ENCODE results near the gene FAM53A.
A peak's percentile ranks its signal among the peaks of the same experiment; 100 is the strongest.

FAM53A gene

DNA sequence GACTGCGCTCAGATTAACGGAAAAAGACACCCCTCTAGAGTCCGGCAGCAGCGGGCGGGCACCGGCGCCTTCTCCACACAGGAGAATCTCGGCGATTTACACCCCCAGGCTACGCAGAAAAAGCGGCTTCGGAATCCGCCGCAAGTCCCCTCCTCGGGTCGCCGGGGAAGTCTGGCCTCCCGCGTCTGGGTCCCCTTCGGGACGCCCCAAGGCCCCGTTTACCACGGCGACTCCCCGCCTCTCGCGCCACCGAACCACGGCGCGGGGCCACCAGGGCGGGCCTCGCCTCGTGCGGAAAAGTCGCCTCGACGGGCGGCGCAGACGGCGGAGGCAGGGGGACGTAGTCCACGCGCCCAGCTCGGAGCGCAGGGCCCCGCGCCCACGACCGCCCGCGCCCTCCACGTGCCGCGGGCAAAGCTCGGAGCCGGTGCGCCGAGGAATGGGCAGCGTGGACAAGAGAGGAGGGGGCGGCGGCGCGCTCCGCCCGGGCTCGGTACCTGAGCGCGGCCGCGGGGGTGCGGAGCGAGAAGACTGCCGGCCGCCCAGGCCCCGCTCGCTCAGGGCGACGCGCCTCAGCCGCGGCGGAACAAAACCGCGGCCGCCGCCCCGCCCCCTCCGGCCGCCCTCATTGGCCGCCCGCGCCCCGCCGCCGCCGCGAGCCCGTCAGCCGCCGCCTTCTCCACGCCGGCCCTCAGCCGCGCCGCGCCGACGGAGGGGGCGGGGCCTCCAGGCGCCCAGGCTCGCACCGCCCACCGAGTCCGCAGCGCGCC lies at the start of gene FAM53A:
FAM53A (minus strand) TSS at position 578 of the 770 bp plus-strand sequence. CDS start 15,572 bp downstream, outside the sequence.
- Histone ChIP-seq H3K9ac (no peak within 1 kb of the TSS), H2AFZ (ENCODE audit: low read depth) (peak within 1 kb of the TSS; percentile 10; the same call in 1 of the 2 replicates), H3K36me3 (ENCODE audit: insufficient read depth) (no peaks in the 10 kb centered on the region), H3K27ac (no peak within 1 kb of the TSS), H3K4me3 (IDR thresholded peaks at IDR 0.05; ENCODE audit: insufficient read depth, low read depth, low read length) (no peak within 1 kb of the TSS), H3K4me2 (no peak within 1 kb of the TSS), H3K27me3 (ENCODE audit: insufficient read depth, low read depth) (no peaks in the 10 kb centered on the region), H4K20me1 (ENCODE audit: insufficient read depth) (no peaks in the 10 kb centered on the region), H3K4me1 (ENCODE audit: low read depth, poor library complexity, severe bottlenecking) (no peaks in the 10 kb centered on the region), H3K79me2 (ENCODE audit: insufficient read depth, low read depth) (no peaks in the 10 kb centered on the region)
- TF ChIP-seq, protein P1, sequence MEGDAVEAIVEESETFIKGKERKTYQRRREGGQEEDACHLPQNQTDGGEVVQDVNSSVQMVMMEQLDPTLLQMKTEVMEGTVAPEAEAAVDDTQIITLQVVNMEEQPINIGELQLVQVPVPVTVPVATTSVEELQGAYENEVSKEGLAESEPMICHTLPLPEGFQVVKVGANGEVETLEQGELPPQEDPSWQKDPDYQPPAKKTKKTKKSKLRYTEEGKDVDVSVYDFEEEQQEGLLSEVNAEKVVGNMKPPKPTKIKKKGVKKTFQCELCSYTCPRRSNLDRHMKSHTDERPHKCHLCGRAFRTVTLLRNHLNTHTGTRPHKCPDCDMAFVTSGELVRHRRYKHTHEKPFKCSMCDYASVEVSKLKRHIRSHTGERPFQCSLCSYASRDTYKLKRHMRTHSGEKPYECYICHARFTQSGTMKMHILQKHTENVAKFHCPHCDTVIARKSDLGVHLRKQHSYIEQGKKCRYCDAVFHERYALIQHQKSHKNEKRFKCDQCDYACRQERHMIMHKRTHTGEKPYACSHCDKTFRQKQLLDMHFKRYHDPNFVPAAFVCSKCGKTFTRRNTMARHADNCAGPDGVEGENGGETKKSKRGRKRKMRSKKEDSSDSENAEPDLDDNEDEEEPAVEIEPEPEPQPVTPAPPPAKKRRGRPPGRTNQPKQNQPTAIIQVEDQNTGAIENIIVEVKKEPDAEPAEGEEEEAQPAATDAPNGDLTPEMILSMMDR (conservative IDR thresholded peaks at IDR 0.05; ENCODE audit: low read depth, low read length), result no peak

DNA sequence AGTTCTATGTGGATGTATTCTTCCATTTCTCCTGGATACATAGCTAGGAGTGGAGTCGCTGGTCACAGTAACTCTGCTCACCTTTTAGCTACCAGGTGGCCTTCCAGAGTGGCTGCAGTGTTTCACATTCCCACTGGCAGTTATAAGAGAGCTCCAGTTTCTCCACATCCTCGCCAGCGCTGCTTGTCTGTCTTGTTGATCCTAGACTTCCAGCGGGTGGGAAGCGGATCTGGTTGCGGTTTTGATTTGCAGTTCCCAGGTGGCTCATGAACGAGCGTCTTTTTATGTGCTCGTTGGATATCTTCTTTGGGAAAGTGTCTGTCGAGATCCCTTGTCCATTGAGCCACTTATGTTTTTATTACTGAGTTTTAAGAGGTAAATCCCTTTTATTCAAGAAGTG lies 48.8 kb upstream of the FAM53A start:
- Histone ChIP-seq H3K4me2 (no peak overlapping the region), H3K27ac (no peak overlapping the region), H4K20me1 (ENCODE audit: insufficient read depth) (no peaks in the 10 kb centered on the region), H2AFZ (ENCODE audit: low read depth) (no peak overlapping the region), H3K9ac (no peak overlapping the region), H3K27me3 (ENCODE audit: insufficient read depth, low read depth) (no peaks in the 10 kb centered on the region), H3K4me3 (IDR thresholded peaks at IDR 0.05; ENCODE audit: insufficient read depth, low read depth, low read length) (no peak overlapping the region), H3K79me2 (ENCODE audit: insufficient read depth, low read depth) (peaks cover 15% of the 10 kb centered on the region; the same call in 1 of the 2 replicates), H3K36me3 (ENCODE audit: insufficient read depth) (no peaks in the 10 kb centered on the region; the same call in 1 of the 2 replicates), H3K4me1 (ENCODE audit: low read depth, poor library complexity, severe bottlenecking) (peaks cover 39% of the 10 kb centered on the region)
- TF ChIP-seq, protein P1 (conservative IDR thresholded peaks at IDR 0.05; ENCODE audit: low read depth, low read length), result no peak

GRCh38 chr4:1731180-1731579 lies 47.1 kb upstream of the FAM53A start:
- no peak overlapping the region for H2AFZ ChIP-seq (ENCODE audit: low read depth)
- H3K79me2 ChIP-seq (ENCODE audit: insufficient read depth, low read depth), result peaks cover 21% of the 10 kb centered on the region; the same call in 1 of the 2 replicates
- no peaks in the 10 kb centered on the region; the same call in 1 of the 2 replicates for H3K36me3 ChIP-seq (ENCODE audit: insufficient read depth)
- no peaks in the 10 kb centered on the region for H4K20me1 ChIP-seq (ENCODE audit: insufficient read depth)
- no peak overlapping the region for H3K4me3 ChIP-seq (IDR thresholded peaks at IDR 0.05; ENCODE audit: insufficient read depth, low read depth, low read length)
- TF ChIP-seq, protein P1 (conservative IDR thresholded peaks at IDR 0.05; ENCODE audit: low read depth, low read length), result no peak
- H3K4me2 ChIP-seq, result peak overlapping the region; percentile 8; the same call in 1 of the 2 replicates
- peak overlapping the region; percentile 94 for H3K27ac ChIP-seq
- peaks cover 43% of the 10 kb centered on the region for H3K4me1 ChIP-seq (ENCODE audit: low read depth, poor library complexity, severe bottlenecking)
- H3K9ac ChIP-seq, result peak overlapping the region; percentile 44; the same call in 1 of the 2 replicates
- no peaks in the 10 kb centered on the region for H3K27me3 ChIP-seq (ENCODE audit: insufficient read depth, low read depth)

- peak overlapping the region; percentile 44; the same call in 1 of the 2 replicates for H3K9ac ChIP-seq
- no peaks in the 10 kb centered on the region; the same call in 1 of the 2 replicates for H3K36me3 ChIP-seq (ENCODE audit: insufficient read depth)
- H4K20me1 ChIP-seq (ENCODE audit: insufficient read depth), result no peaks in the 10 kb centered on the region
- peak overlapping the region; percentile 94 for H3K27ac ChIP-seq
- TF ChIP-seq, protein P1 (conservative IDR thresholded peaks at IDR 0.05; ENCODE audit: low read depth, low read length), result no peak
- H3K4me1 ChIP-seq (ENCODE audit: low read depth, poor library complexity, severe bottlenecking), result peaks cover 47% of the 10 kb centered on the region
- no peaks in the 10 kb centered on the region for H3K27me3 ChIP-seq (ENCODE audit: insufficient read depth, low read depth)
- peak overlapping the region; percentile 8; the same call in 1 of the 2 replicates for H3K4me2 ChIP-seq
- peaks cover 24% of the 10 kb centered on the region; the same call in 1 of the 2 replicates for H3K79me2 ChIP-seq (ENCODE audit: insufficient read depth, low read depth)
- H2AFZ ChIP-seq (ENCODE audit: low read depth), result no peak overlapping the region
- H3K4me3 ChIP-seq (IDR thresholded peaks at IDR 0.05; ENCODE audit: insufficient read depth, low read depth, low read length), result no peak overlapping the region
Observed at GRCh38 chr4:1730532-1731135, 46.5 kb upstream of the FAM53A start.

Measured in KMS-11 (cell line).